Measurements from ENCODE around the gene PGAP2. TPM values are rescaled to one million over a fixed set of nuclear protein-coding genes. Genes with fewer than 3 reads are reported as not detected.

The PGAP2 gene
- total and polyA plus RNA-seq, 2 donors (not counting 3 experiments of a cell fraction or from before 2014, with no cell fraction given), result 18.3 to 34.1 TPM

DNA sequence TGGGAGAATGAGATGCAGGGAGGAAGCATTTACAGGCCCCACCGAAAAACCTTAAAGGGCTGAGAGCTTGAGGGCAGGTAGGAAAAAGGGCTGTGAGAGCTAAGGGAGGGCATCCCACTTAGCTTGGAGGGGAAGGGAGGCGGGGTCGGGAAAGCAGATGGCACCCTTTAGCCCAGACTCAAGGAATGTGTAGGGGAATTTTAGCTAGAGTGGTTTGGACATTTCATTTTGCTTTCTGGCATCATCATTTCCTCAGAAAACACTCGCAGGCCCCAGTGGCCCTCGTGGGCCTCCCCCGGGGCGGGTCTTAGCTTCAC, 46.3 kb downstream of the PGAP2 start:
- no peak for TF ChIP-seq POLR2A (IDR thresholded peaks at IDR 0.05; ENCODE audit: low read depth, low read length)
- TF ChIP-seq FOS (IDR thresholded peaks at IDR 0.05; ENCODE audit: borderline replicate concordance, insufficient read depth, low read length), result no peak
- TF ChIP-seq JUN (IDR thresholded peaks at IDR 0.05; ENCODE audit: borderline replicate concordance, insufficient read depth, insufficient read length, low read depth), result no peak
- TF ChIP-seq, protein P1, sequence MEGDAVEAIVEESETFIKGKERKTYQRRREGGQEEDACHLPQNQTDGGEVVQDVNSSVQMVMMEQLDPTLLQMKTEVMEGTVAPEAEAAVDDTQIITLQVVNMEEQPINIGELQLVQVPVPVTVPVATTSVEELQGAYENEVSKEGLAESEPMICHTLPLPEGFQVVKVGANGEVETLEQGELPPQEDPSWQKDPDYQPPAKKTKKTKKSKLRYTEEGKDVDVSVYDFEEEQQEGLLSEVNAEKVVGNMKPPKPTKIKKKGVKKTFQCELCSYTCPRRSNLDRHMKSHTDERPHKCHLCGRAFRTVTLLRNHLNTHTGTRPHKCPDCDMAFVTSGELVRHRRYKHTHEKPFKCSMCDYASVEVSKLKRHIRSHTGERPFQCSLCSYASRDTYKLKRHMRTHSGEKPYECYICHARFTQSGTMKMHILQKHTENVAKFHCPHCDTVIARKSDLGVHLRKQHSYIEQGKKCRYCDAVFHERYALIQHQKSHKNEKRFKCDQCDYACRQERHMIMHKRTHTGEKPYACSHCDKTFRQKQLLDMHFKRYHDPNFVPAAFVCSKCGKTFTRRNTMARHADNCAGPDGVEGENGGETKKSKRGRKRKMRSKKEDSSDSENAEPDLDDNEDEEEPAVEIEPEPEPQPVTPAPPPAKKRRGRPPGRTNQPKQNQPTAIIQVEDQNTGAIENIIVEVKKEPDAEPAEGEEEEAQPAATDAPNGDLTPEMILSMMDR (IDR thresholded peaks at IDR 0.05; ENCODE audit: extremely low read depth in 1 of 2, insufficient read depth in 1 of 2, low read depth in 1 of 2, low read length in 2 of 2), result no peak
- no peak for TF ChIP-seq EZH2 (IDR thresholded peaks at IDR 0.05; ENCODE audit: borderline replicate concordance, low read depth, low read length, severe bottlenecking)
- TF ChIP-seq POLR2AphosphoS5 (IDR thresholded peaks at IDR 0.05; ENCODE audit: insufficient read depth, low read depth, low read length), result no peak
- TF ChIP-seq, protein P2, sequence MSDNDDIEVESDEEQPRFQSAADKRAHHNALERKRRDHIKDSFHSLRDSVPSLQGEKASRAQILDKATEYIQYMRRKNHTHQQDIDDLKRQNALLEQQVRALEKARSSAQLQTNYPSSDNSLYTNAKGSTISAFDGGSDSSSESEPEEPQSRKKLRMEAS (IDR thresholded peaks at IDR 0.05; ENCODE audit: insufficient read depth, insufficient read length), result no peak
- TF ChIP-seq MYC (IDR thresholded peaks at IDR 0.05; ENCODE audit: low read depth, low read length), result no peak
- H3K4me2 ChIP-seq (ENCODE audit: insufficient read depth, low read length), result peak overlapping the region; percentile 10
- no peak overlapping the region for H3K9ac ChIP-seq (replicated peaks; ENCODE audit: extremely low read depth, insufficient read depth, low read length)
- no peaks in the 10 kb centered on the region for H3K9me3 ChIP-seq (replicated peaks; ENCODE audit: control insufficient read depth, insufficient read depth, low read length)
- FAIRE-seq (no peak), DNase-seq (ENCODE audit: low read depth, low spot score) (no peak)
- CTCF ChIA-PET, result interaction anchor here (0.7 to 13.5 kb wide), 66 partner anchors 10 to 333 kb away, joined by 3 to 871 read pairs (median 8); partner anchors contain the start of genes PGAP2, RHOG and RRM1
- no peak overlapping the region for H3K27ac ChIP-seq (ENCODE audit: insufficient read depth, low read depth, low read length)
- POLR2A ChIA-PET, result interaction anchor here (1.0 to 1.5 kb wide), 4 partner anchors 13 to 210 kb away, joined by 3 to 7 read pairs (median 4); partner anchors contain the start of gene RHOG
- no peak overlapping the region for H3K4me3 ChIP-seq (replicated peaks in 1 of 3; ENCODE audit: insufficient read depth in 1 of 3, low read depth in 1 of 3, low read length in 3 of 3)
- dilution Hi-C loops (cut with MboI; ENCODE audit: extremely low pct_ligation_motif_present, low sequenced_read_pairs), result loop anchor here (25.0 kb wide), 1 partner anchor 208 kb away; no protein-coding TSS in a partner anchor
- no TSS peak for BruUV-seq (replicated peaks)
- peaks cover 7% of the 10 kb centered on the region for H3K79me2 ChIP-seq (ENCODE audit: control insufficient read depth, insufficient read depth, low read length)
- no peaks in the 10 kb centered on the region for H3K9me1 ChIP-seq (replicated peaks; ENCODE audit: control insufficient read depth, extremely low read depth, insufficient read depth, low read length)
- no peaks in the 10 kb centered on the region for H3K36me3 ChIP-seq (ENCODE audit: control insufficient read depth in 2 of 2, extremely low read depth in 1 of 2, insufficient read depth in 2 of 2, low read length in 2 of 2)
- H3K27me3 ChIP-seq (ENCODE audit: control insufficient read depth in 2 of 2, insufficient read depth in 2 of 2, low read length in 2 of 2), result no peaks in the 10 kb centered on the region
- peaks cover 14% of the 10 kb centered on the region for H3K4me1 ChIP-seq (ENCODE audit: control insufficient read depth, extremely low read depth, insufficient read depth, low read length)
- intact Hi-C loops (cut with micrococcal nuclease), result loop anchor here (1.0 kb wide), 2 partner anchors 13 to 105 kb away; no protein-coding TSS in a partner anchor
- no peaks in the 10 kb centered on the region for H4K20me1 ChIP-seq (replicated peaks; ENCODE audit: control insufficient read depth, extremely low read depth, insufficient read depth, low read length)
- peak overlapping the region; percentile 67 for H2AFZ ChIP-seq (ENCODE audit: low read depth, low read length)

Measured in endothelial cell of umbilical vein (primary cell).